Measurements from ENCODE around the gene NT5C3B. TPM values are rescaled to one million over a fixed set of nuclear protein-coding genes. Genes with fewer than 3 reads are reported as not detected.
"Not testable (repeated sequence)": the region's sequence is repeated elsewhere in the genome, so short reads cannot be mapped to it uniquely, and the experiment has no call there.

The NT5C3B gene
- total RNA-seq, 2 experiments from 2014 or later, result 25.7 to 29.7 TPM

DNA sequence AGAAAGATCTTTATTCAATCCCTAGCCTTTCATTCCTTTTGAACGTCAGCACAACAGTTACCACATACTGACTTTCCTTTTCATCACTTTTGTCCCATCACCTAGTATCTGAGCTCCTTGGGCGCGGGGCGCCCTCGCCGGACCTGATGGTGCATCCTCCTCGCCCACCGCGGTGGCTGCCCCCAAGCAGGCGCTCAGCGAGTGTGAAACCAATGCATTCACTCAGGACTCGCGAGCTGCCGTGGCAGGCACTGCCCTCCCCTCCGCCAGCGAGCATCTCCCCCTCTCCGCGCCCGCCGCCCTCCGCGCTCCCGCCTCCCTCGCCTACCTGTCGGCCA is 28.4 kb upstream of the NT5C3B start:
- H3K9me3 ChIP-seq (ENCODE audit: control insufficient read depth in 1 of 2, insufficient read depth in 1 of 2, low read length in 2 of 2), result no peaks in the 10 kb centered on the region
- DNase-seq, result no peak
- Mint-ChIP-seq H3K4me3 (no peak overlapping the region), H3K27me3 (no peaks in the 10 kb centered on the region), H3K4me1 (ENCODE audit: low read depth) (peaks cover 26% of the 10 kb centered on the region), H3K9me3 (no peaks in the 10 kb centered on the region), H3K36me3 (ENCODE audit: low read depth) (peaks cover 24% of the 10 kb centered on the region), H3K27ac (no peak overlapping the region)
- TF ChIP-seq, protein P1, sequence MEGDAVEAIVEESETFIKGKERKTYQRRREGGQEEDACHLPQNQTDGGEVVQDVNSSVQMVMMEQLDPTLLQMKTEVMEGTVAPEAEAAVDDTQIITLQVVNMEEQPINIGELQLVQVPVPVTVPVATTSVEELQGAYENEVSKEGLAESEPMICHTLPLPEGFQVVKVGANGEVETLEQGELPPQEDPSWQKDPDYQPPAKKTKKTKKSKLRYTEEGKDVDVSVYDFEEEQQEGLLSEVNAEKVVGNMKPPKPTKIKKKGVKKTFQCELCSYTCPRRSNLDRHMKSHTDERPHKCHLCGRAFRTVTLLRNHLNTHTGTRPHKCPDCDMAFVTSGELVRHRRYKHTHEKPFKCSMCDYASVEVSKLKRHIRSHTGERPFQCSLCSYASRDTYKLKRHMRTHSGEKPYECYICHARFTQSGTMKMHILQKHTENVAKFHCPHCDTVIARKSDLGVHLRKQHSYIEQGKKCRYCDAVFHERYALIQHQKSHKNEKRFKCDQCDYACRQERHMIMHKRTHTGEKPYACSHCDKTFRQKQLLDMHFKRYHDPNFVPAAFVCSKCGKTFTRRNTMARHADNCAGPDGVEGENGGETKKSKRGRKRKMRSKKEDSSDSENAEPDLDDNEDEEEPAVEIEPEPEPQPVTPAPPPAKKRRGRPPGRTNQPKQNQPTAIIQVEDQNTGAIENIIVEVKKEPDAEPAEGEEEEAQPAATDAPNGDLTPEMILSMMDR (IDR thresholded peaks at IDR 0.05), result no peak
- peak overlapping the region; percentile 95 for H3K4me3 ChIP-seq (ENCODE audit: low read length)
- peaks cover 12% of the 10 kb centered on the region for H3K36me3 ChIP-seq (ENCODE audit: insufficient read depth, low read length)
- no peak for ATAC-seq (ENCODE audit: poor library complexity)
- H3K27me3 ChIP-seq (ENCODE audit: control insufficient read depth in 1 of 2, insufficient read depth in 2 of 2, low read length in 2 of 2), result no peaks in the 10 kb centered on the region
- intact Hi-C loops (cut with DNase I, micrococcal nuclease), result no loop called here
- peak overlapping the region; percentile 79 to 87 for H3K27ac ChIP-seq (ENCODE audit: low read depth in 1 of 2, low read length in 2 of 2)
- ChIA-PET CTCF (interaction anchor here (1.0 to 3.0 kb wide), 3 partner anchors 53 to 202 kb away, joined by 3 to 15 read pairs (median 5); partner anchors contain the start of genes CNP and P3H4), POLR2A (interaction anchor here (0.7 to 3.8 kb wide), 13 partner anchors 8 to 175 kb away, joined by 3 to 20 read pairs (median 5); partner anchors contain the start of genes ACLY, EIF1, NT5C3B and ODAD4)
- peaks cover 48% of the 10 kb centered on the region for H3K4me1 ChIP-seq (ENCODE audit: insufficient read depth, low read length)

GRCh38 chr17:41863074-41863848 is 27.2 kb upstream of the NT5C3B start:
- Histone ChIP-seq H3K27ac (ENCODE audit: low read depth in 1 of 2, low read length in 2 of 2) (no peak overlapping the region), H3K4me1 (ENCODE audit: insufficient read depth, low read length) (peaks cover 48% of the 10 kb centered on the region), H3K36me3 (ENCODE audit: insufficient read depth, low read length) (peaks cover 8% of the 10 kb centered on the region), H3K4me3 (ENCODE audit: low read length) (peak overlapping the region; percentile 95), H3K9me3 (ENCODE audit: control insufficient read depth in 1 of 2, insufficient read depth in 1 of 2, low read length in 2 of 2) (no peaks in the 10 kb centered on the region), H3K27me3 (ENCODE audit: control insufficient read depth in 1 of 2, insufficient read depth in 2 of 2, low read length in 2 of 2) (no peaks in the 10 kb centered on the region)
- Mint-ChIP-seq H3K9me3 (no peaks in the 10 kb centered on the region), H3K27ac (no peak overlapping the region), H3K4me3 (no peak overlapping the region), H3K4me1 (ENCODE audit: low read depth) (peaks cover 30% of the 10 kb centered on the region), H3K27me3 (no peaks in the 10 kb centered on the region), H3K36me3 (ENCODE audit: low read depth) (peaks cover 12% of the 10 kb centered on the region)
- ChIA-PET CTCF (interaction anchor here (3.0 kb wide), 1 partner anchor 52 kb away, joined by 15 read pairs; the partner anchor contains the start of gene P3H4), POLR2A (interaction anchor here (1.4 to 3.8 kb wide), 4 partner anchors 52 to 174 kb away, joined by 5 to 20 read pairs (median 12); partner anchors contain the start of genes ACLY, EIF1 and P3H4)
- intact Hi-C loops (cut with DNase I, micrococcal nuclease), result no loop called here
- DNase-seq, result peak in 8 of 14 experiments; percentile 2 to 60 (median 22)
- ATAC-seq (ENCODE audit: poor library complexity), result peak; percentile 27
- TF ChIP-seq, protein P1 (IDR thresholded peaks at IDR 0.05), result no peak

GRCh38 chr17:41860254-41860931 is 24.4 kb upstream of the NT5C3B start:
- no peaks in the 10 kb centered on the region for H3K9me3 ChIP-seq (ENCODE audit: control insufficient read depth in 1 of 2, insufficient read depth in 1 of 2, low read length in 2 of 2)
- no peak overlapping the region for H3K4me3 ChIP-seq (ENCODE audit: low read length)
- H3K27me3 Mint-ChIP-seq, result no peaks in the 10 kb centered on the region
- TF ChIP-seq, protein P1 (IDR thresholded peaks at IDR 0.05), result no peak
- peaks cover 30% of the 10 kb centered on the region for H3K4me1 Mint-ChIP-seq (ENCODE audit: low read depth)
- ChIA-PET CTCF (interaction anchor here (0.6 kb wide), 1 partner anchor 1155 kb away, joined by 3 read pairs; no protein-coding TSS in a partner anchor), POLR2A (no interaction called here)
- intact Hi-C loops (cut with DNase I, micrococcal nuclease), result no loop called here
- no peak overlapping the region for H3K27ac ChIP-seq (ENCODE audit: low read depth in 1 of 2, low read length in 2 of 2)
- H3K9me3 Mint-ChIP-seq, result no peaks in the 10 kb centered on the region
- peaks cover 49% of the 10 kb centered on the region for H3K4me1 ChIP-seq (ENCODE audit: insufficient read depth, low read length)
- H3K36me3 ChIP-seq (ENCODE audit: insufficient read depth, low read length), result no peaks in the 10 kb centered on the region
- peak overlapping the region; percentile 55 for H3K4me3 Mint-ChIP-seq
- no peaks in the 10 kb centered on the region for H3K27me3 ChIP-seq (ENCODE audit: control insufficient read depth in 1 of 2, insufficient read depth in 2 of 2, low read length in 2 of 2)
- peaks cover 7% of the 10 kb centered on the region for H3K36me3 Mint-ChIP-seq (ENCODE audit: low read depth)
- DNase-seq (no peak), ATAC-seq (ENCODE audit: poor library complexity) (no peak)
- no peak overlapping the region for H3K27ac Mint-ChIP-seq

DNA sequence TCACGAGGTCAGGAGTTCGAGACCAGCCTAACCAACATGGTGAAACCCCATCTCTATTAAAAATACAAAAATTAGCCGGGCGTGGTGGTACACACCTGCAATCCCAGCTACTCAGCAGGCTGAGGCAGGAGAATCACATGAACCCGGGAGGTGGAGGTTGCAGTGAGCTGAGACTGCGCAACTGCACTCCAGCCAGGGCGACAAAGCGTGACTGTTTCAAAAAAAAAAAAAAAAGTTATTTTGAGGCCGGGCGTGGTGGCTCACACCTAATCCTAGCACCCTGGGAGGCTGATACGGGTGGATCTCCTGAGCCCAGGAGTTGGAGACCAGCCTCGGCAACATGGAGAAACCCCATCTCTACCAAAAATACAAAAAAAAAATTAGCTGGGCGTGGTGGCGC is 15.3 kb upstream of the NT5C3B start:
- H3K27ac Mint-ChIP-seq; CTCF ChIA-PET; H3K9me3 Mint-ChIP-seq; H3K27ac ChIP-seq (ENCODE audit: low read depth in 1 of 2, low read length in 2 of 2); POLR2A ChIA-PET; H3K27me3 Mint-ChIP-seq; DNase-seq; intact Hi-C loops (cut with DNase I, micrococcal nuclease); ATAC-seq (ENCODE audit: poor library complexity); H3K4me3 Mint-ChIP-seq; H3K4me3 ChIP-seq (ENCODE audit: low read length); H3K27me3 ChIP-seq (ENCODE audit: control insufficient read depth in 1 of 2, insufficient read depth in 2 of 2, low read length in 2 of 2); H3K4me1 ChIP-seq (ENCODE audit: insufficient read depth, low read length); H3K9me3 ChIP-seq (ENCODE audit: control insufficient read depth in 1 of 2, insufficient read depth in 1 of 2, low read length in 2 of 2): not testable (repeated sequence)
- peaks cover 69% of the 10 kb centered on the region for H3K36me3 Mint-ChIP-seq (ENCODE audit: low read depth)
- peaks cover 28% of the 10 kb centered on the region for H3K36me3 ChIP-seq (ENCODE audit: insufficient read depth, low read length)
- H3K4me1 Mint-ChIP-seq (ENCODE audit: low read depth), result peaks cover 44% of the 10 kb centered on the region
